PFSK-1 (cell line): ENCODE results near the gene PEF1.

ENCODE experiments used
- POLR2AphosphoS5 ChIP-seq: IDR thresholded peaks from 2 replicates; pipeline ENCODE4 v1.6.1; 2012; ENCODE audit warnings: low read depth, mild to moderate bottlenecking, control low read depth, low read length, moderate library complexity
- SIN3A ChIP-seq: IDR thresholded peaks from 2 replicates; pipeline ENCODE4 v1.6.1; 2012; ENCODE audit warnings: mild to moderate bottlenecking, low read length, moderate library complexity, borderline replicate concordance; ENCODE audit not compliant: insufficient read depth
- TAF1 ChIP-seq: IDR thresholded peaks from 2 replicates; pipeline ENCODE4 v1.6.1; 2012; ENCODE audit warnings: low read length, control low read depth, borderline replicate concordance; ENCODE audit not compliant: insufficient read depth
- TF ChIP-seq, protein P1 (sequence below), 2 experiments: IDR thresholded peaks; 2 replicates each; pipeline versions ENCODE4 v1.6.1 to v1.8.0; 2011 to 2012; ENCODE audit warnings: low read depth in 2 of 2, low read length in 2 of 2, control low read depth in 1 of 2, inconsistent platforms in 1 of 2, mild to moderate bottlenecking in 1 of 2, moderate library complexity in 1 of 2; ENCODE audit not compliant: insufficient read depth in 1 of 2

GRCh38 chr1:31585736-31586365 is 58.8 kb downstream of the PEF1 start:
- TF ChIP-seq POLR2AphosphoS5 (no peak), TAF1 (no peak), SIN3A (no peak)
- TF ChIP-seq, protein P1, sequence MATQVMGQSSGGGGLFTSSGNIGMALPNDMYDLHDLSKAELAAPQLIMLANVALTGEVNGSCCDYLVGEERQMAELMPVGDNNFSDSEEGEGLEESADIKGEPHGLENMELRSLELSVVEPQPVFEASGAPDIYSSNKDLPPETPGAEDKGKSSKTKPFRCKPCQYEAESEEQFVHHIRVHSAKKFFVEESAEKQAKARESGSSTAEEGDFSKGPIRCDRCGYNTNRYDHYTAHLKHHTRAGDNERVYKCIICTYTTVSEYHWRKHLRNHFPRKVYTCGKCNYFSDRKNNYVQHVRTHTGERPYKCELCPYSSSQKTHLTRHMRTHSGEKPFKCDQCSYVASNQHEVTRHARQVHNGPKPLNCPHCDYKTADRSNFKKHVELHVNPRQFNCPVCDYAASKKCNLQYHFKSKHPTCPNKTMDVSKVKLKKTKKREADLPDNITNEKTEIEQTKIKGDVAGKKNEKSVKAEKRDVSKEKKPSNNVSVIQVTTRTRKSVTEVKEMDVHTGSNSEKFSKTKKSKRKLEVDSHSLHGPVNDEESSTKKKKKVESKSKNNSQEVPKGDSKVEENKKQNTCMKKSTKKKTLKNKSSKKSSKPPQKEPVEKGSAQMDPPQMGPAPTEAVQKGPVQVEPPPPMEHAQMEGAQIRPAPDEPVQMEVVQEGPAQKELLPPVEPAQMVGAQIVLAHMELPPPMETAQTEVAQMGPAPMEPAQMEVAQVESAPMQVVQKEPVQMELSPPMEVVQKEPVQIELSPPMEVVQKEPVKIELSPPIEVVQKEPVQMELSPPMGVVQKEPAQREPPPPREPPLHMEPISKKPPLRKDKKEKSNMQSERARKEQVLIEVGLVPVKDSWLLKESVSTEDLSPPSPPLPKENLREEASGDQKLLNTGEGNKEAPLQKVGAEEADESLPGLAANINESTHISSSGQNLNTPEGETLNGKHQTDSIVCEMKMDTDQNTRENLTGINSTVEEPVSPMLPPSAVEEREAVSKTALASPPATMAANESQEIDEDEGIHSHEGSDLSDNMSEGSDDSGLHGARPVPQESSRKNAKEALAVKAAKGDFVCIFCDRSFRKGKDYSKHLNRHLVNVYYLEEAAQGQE (IDR thresholded peaks at IDR 0.05; ENCODE audit: insufficient read depth in 1 of 2, low read depth in 2 of 2, low read length in 2 of 2), result no peak
